HG03095 (cell line): ENCODE measurements around the gene EXOG.

Source experiments
- ATAC-seq: cut with Tn5 transposase; IDR thresholded peaks from one replicate; pipeline ENCODE4 v1.9.1; 2021; ENCODE audit warnings: moderate library complexity; ENCODE audit not compliant: unreplicated experiment

Gene EXOG

DNA sequence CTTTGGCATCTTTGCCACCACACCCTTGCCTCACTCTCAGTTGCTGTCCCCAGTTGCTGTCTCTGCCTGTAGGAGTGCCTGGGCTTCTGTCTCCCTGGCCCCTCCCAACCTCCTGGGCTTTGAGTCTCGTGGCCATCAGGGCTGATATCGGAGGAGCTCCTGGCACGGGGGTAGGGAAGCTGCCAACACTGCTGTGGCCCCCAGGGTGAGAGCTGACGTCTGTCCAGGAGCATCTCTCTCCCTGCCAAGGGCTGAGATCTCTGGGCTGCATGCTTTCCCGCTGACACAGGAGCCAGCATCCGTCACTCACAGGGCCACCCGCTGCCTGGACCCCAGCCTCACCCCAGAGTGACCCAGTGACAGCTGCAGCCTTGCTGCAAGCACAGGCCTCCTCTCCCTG, 47.4 kb downstream of the EXOG start:
- ATAC-seq = no peak

DNA sequence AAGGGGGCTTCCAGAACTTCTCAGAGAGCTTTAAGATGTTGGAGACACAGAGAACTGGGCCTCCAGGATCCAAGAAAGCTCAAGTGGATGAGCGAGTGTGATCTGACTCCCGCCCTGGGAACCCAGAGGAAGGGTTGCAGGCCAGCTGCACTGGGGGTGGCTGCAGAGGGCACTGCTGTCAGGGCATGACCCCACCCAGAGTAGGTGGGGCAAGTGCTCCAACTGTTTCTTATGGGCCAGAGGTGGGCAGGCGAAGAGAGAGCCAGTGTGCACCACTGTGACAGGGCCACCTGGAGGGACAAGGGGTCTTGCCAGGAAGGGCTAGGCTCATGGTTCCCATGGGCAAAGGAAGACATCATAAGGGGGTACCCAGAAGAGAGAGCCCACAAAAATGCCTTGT, 48.8 kb downstream of the EXOG start:
- ATAC-seq = no peak

DNA sequence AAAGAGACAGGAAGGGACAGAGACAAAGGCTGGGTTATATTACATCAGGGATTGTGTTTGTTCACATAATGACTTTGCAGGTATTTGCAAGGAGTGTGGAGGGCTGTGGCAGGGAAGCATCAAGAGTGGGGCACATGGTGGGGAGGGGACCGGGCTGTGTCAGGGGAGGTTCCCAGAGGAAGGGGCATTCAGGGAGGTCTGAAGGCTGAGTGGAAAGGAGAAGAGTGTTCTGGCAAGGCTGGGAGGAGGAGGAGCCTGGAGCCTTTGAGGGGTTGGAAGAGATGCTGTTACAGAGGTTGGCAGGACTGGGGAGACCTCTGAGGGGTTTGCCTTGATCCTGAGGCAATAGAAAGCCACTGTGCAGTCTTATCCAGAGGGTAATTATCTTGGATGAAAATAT, 49.4 kb downstream of the EXOG start:
- no peak for ATAC-seq

DNA sequence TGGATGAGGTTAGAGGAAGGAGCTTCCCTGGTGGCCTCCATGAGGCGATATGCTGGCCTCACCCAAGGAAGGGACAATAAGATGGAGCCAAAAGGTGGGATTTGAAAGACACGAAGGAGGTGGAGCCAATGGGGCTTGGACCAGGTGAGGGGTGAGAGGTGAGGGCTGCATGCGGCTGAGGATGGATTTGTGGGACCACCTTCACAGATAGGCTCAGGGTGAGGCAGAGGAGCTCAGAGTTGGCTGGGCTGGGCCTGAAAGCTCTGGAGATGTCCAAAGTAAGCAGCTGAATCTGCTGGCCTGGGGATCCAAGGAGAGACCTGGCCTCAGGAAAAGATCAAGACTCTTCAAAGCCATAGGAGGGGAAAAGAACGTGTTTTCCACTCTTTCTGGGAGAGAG, 49.8 kb downstream of the EXOG start:
- no peak for ATAC-seq

DNA sequence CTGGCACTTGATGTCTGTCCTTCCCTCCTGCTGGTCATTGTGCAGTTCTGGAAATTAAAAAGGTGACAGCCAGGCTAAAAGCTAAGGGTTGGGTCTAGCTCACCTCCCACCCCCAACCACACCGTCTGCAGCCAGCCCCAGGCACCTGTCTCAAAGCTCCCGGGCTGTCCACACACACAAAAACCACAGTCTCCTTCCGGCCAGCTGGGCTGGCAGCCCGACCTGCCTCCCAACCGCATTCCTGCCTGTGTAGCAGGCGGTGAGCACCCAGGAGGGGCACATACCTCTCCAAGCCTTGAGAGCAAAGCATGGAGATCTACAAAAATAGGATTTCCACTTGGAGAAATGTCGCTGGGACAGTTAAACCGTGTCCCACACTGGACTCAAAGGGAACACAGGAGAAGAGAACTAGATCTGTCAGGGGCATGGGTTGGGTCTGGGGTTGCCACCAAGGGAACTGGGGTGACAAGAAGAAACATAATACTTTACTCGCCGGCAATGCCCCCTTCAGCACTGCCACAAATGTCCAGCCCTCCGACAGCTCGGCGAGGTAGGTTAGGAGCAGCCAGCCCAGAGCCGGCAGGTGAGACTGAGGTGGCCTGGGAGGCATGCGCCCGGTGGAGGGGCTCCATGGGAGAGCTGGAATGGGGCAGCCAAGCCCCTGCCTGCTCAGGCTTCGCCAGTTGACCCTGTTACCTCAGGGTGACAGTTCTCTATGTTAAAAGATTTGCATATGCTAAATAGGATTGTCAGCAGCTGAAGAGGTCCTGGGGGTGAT, 52.2 kb downstream of the EXOG start:
- no peak for ATAC-seq

DNA sequence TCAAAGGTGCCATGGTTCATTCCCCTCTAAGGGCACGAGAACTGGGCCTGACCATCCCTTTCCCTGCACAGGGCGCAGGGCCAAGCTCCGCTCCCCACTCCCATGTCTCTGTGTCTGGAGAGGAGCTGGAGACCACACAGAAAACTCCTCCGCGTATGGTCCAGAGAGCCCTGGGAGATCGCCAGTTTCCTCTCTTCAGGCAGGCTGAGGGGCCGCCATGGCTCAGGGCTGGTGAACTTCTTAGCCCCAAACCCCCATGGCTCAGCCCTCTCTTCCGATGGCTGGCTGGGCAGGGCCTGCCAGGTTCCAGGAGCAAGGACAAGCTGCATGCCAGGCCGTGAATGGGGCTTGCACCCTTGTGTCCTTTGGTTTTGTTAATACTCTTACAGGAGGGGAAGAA, 52.9 kb downstream of the EXOG start:
- ATAC-seq = no peak

DNA sequence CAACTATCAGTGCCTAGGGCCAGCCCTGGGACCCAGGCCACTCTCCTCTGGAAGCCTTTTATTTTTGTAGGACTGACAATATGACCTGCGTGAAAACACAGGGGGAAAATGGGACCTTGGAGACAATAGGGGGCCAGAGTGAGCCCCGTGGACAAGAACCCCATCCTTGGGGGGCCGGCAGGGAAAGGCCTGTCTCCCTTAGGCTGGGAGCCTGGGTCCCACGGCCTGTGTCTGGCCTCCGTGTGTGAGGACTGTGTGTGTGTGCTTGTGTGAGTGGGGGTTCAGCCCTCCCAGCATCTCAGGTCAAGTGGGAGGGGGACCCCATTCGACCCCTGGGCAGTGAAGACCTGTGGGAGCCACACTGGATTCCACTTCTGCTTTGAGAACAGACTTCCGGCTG, 53.3 kb downstream of the EXOG start:
- ATAC-seq = no peak

DNA sequence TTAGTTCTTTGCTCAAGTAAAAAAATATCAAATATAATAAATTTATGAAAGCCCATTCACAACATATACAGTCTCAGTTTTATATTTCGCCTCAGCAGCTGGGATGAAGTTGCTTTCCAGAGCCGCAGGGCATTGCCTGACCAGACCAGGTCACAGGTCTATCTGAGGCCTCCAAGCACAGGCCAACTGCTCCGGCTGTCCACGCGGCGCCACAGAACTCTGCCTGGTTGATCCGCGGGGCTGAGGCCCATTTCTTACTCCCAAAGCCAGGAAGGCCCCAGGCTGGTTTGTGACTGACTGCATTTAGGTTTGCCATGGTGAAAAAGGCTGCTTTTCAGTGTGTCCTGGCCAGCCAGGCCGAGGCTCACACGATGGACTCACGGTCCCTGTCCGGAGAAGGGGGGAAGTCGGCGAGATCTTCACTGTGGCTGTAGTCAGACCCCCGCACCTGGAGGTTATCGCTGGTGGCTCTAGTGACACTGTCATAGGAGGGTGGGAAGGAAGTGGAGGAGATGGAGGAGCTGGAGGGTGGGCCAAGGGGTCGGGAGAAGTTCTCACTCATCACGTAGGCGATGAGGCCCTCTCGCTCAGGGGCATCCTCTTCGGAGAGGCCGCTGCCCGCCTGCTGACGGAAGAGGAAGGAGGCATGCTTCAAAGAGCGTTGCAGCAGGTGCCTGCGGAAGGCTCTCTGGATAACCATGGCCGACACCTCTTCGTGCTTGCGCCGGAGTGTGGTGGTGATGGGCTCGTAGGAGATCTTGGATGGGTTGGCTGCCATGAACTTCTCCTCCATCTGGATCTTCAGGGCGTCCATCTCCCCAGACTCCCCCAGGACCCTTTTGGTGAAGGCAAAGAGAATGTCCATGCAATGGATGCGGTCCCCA, 54.1 kb downstream of the EXOG start:
- no peak for ATAC-seq

DNA sequence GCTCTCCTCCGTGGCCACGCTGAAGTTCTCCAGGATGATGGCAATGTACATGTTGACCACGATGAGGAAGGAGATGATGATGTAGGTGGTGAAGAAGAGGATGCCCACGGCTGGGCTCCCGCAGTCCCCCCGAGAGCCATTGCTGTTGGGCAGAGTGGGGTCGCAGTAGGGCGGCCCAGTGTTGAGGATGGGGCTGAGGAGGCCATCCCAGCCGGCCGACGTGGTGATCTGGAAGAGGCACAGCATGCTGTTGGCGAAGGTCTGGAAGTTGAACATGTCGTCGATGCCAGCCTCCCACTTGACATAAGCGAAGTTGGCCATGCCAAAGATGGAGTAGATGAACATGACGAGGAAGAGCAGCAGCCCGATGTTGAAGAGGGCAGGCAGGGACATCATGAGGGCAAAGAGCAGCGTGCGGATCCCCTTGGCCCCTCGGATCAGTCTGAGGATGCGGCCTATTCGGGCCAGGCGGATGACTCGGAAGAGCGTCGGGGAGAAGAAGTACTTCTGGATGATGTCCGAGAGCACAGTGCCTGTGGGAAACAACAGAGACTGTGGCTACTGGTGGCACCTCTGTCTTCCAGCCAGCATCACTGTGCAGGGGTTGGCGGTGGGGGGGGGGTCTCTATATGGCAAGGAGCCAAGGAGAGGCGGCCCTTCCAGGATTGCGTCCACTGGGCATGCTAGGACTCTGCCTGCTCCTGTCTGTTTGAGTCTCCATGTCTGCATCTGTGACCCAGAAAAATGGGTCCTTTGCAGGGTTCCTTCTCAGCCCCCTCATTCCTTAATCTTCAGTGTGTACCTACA, 55.1 kb downstream of the EXOG start:
- ATAC-seq = no peak

DNA sequence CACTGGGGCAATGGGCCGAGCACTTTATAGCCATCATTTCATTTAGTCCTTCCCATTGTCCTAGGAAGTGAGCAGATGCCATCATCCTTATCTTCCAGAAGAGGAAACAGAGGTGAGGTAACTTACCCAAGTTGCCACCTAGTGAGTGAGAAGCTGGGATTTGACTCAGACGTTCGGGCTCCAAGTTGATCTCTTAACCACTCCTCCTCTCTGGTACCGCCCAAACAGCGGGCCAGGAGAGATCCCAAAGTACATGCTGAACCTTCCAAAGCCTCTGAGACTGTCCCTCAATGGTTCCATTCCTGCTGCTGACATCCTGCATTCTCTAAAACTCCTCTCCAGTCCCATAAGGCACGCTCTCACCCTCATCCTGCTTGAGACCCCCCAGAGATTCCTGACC, 56.2 kb downstream of the EXOG start:
- ATAC-seq = no peak

DNA sequence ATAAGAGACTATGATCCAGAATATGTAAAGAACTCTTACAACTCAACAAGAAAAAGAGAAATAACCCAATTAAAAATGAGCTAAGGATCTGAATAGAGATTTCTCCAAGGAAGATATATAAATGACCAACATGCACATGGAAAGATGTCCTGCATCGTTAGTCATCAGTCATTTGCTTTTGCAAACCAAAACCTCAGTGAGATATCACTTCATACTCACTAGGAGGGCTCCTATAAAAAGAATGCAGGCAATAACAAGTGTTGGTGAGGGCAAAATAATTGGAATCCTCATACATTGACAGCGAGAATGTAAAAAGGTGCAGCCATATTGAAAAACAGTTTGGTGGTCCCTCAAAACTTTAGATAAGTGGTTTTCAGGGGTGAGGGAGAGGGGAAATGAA, 56.9 kb downstream of the EXOG start:
- no peak for ATAC-seq

DNA sequence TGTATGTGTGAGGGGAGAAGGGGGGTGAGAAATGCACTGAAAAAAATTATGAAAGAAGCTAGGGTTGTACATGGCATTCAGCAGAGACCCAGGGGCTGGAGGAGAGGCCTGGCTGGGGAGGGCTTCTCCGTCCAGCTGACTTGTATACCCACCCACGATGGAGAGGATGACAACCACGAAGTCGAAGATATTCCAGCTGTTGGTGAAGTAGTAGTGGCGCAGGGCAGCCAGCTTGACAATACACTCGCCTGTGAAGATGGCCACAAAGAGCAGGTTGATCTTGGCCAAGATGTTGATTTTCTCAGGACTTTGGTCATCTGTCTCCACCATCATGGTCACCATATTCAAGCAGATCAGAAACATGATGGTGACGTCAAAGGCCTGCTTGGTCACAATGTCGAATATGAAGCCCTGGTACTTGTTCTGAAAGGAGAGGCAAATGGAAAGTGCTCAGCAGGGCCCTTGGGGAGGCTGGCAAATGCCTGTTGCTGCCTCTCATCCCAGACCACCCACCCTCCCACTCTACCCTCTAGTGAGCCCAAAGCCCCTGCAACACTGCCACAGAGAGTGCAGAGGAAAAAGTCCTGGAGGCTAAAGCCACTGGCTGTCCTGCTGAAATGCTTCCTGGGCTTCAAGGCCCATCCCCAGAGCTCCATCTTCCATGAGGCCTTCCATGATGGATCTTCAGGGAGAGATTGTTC, 58.1 kb downstream of the EXOG start:
- no peak for ATAC-seq

DNA sequence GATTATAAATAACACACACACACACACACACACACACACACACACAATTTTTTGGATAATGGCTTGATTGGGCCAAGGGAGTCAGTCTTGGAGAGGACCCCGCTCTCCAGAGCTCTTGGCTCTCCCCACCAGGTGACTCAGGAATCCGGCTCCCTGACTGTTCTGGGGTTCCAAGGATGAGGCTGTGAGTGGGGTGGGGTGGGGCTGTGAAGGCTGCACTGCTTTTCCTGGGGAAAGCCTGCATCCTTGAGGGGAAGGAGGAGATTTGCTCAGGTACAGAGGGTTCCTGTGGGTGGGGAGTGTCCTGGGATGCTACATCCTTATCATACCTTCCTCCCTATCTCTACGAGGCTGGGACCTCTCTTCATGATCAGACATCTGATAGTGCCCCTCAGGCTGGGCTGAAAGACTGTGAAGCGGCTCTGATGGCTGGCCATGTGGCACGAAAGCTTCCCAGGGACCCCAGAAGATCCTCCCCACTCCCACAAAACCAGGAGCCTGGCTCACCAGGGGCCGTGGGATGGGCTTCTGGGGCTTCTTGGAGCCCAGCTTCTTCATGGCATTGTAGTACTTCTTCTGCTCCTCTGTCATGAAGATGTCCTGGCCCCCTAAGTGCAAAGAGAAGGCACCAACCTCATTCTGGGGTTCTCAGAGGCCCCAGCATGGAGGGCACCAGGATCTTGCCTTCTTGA, 59.2 kb downstream of the EXOG start:
- ATAC-seq = no peak

DNA sequence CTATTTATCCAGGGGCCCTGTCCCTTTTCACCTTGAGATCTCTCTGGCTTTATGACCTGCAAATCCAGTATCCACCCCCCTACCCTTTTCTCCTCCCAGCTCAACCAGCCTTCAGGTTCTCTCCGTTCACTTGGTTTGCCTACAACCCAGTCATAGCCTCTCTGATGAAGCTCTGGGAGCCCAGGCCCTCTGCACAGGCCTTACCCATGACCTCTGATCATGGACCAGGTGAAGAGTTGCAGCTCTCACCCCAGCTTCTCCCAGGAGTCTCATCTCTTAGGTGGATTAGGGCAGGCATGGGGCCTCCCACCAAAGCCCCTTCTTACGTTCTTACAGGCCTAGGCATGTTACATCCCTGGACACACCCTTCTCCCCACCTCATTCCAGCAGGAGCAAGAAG, 59.8 kb downstream of the EXOG start:
- no peak for ATAC-seq

DNA sequence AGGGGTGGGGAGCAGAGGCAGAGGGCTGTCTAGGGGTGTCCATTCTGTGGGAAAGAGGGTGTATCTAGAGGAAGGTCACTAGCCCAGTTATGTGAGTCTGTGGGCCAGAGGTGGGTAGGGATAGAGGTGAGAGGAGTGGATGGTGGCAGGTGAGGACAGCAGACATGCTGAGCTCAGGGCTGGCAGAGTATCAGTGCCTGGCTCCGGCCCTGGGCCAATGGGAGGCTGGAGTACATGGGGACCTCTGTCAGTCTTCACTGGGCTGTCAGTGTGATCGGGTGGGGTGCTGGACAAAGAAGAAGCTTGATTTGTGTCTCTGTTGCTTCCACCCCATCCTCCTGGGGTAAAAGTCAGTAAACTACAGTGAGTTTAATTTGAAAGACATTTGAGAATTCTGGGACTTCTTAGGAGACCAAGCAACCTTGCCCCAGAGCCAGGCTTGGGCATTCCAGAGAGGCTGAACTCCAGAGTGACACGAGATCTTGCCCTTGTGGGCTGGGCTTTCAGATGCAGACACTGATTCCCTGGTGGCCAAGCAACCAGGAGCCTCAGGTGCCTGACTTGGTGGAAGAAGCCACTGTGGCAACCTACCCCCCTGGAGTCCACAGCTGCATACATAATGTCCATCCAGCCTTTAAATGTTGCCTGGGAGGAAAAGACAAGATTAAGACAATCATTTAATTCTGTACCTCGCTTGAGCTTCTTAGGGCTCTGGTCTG, 60.7 kb downstream of the EXOG start:
- ATAC-seq = no peak

DNA sequence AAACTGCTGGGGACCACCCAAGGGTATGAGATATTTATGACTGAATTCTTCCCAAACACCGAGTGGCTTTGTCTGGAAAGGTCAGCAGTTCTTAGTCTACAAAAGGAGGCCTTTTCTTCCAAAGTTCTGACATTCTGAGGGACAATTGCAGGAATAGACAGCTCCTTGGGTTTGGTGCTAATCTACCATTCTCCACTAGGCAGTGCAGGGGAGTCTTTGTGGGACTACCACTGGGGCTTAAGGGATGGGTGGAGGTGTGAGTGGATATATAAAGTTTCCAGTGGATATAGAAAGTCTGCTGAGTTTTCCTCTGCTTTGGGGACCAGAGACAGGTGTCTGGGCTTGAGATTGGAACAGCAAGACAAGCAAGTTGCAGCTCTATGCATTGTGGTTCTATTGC, 62.7 kb downstream of the EXOG start:
- no peak for ATAC-seq

DNA sequence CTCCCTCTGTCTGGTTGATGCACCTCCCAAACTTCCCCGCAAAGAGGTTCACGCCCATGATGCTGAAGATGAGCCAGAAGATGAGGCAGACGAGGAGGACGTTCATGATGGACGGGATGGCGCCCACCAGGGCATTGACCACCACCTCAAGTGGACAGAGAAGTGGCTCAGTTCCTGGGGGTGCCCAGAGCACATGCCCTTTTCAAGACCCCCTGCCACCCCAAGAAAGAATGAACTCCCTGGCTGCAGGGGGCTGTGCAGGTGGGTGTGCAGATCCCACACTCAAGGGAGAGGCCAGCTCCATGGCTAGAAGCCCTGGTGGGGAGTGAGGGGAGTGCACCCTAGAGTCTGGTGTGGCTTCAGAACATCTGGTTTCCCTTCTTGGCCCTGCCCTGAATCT, 64.1 kb downstream of the EXOG start:
- no peak for ATAC-seq

DNA sequence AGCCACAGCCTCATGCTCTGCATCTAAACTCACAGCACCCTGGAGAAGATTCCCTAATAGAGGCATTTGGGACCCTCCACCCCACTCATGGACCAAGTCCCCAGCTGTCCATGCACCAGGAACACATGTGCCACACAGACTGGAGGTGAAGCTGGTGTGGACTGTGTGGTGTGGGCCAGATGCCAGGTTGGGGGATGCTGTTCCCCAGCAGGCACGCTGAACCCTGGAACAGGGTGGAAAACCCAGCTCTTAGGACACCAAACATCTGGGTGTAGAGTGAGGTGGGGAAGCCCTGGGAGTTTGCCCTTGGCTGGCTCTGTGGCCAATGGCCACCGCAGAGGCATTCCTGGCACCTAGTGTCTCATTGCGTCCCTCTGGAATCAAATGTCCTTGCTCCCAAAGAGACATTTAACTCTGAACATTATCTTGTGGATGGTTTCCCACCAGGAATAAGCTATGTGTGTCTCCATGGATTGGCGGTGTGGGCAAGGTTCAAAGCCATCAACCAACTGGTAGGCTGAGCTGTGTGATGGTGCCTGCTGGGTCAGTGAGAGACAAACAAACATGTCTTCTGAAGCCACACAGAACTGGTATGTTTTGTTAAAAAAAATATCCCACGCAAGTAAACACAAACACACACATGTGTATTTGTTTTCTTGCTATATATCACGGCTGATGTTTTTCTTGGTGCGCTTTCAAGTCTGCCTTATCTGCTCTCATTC, 65.0 kb downstream of the EXOG start:
- ATAC-seq = no peak
